GM19467 (cell line): Measurements from ENCODE around the gene CCDC91.

Experiments
- ATAC-seq: cut with Tn5 transposase; IDR thresholded peaks from one replicate; pipeline ENCODE4 v1.9.1; 2021; ENCODE audit warnings: mild to moderate bottlenecking, moderate library complexity; ENCODE audit not compliant: unreplicated experiment

CCDC91 gene

DNA sequence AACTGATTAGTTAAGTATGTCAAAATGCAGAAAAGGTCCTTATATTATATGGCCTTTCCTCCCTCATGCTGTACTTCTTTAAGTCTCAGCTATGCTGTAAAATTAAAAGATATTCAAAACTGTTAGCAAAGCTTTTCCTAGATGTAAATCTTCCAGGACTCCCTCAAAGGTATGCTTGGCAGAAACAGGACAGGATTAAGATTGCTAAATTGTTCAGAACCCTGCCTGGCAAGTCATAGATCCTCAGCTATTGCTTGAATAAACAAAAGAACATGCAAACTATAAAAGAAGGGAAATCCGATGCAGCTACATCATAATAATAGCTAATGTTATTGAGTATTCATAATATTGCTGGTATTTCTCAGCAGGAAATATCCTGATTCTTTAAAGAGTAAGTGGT, 322.6 kb downstream of the CCDC91 start:
- ATAC-seq, result no peak

DNA sequence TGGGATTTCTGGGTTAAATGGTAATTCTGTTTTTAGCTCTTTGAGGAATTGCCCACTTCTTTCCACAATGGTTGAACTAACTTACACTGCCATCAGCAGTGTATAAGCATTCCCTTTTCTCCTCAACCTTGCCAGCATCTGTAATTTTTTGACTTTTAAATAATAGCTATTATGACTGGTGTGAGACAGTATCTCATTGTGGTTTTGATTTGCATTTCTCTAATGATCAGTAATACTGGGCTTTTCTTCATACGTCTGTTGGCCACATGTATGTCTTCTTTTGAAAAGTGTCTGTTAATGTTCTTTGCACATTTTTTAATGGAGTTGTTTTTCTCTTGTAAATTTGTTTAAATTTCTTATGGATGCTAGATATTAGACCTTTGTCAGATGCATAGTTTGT, 323.7 kb downstream of the CCDC91 start:
- no peak for ATAC-seq

DNA sequence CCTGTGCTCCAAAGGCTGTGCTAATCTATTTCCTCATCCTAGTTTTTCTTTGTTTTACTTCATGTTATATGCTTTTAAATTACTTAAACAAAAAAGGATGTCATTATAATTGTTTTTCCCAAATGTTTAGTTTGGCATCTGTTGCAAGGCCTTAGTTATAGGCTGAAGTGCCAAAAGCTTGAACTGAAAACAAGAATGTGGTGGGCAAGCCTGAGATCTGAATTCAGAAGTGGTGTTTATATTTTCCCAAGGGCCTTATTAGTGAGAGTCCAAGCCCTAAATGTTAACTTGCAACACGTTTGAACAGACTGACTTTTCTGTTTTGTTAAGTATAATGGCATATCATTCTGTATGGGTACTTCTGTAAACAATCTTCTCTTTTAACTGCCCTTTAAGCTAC, 326.8 kb downstream of the CCDC91 start:
- no peak for ATAC-seq

DNA sequence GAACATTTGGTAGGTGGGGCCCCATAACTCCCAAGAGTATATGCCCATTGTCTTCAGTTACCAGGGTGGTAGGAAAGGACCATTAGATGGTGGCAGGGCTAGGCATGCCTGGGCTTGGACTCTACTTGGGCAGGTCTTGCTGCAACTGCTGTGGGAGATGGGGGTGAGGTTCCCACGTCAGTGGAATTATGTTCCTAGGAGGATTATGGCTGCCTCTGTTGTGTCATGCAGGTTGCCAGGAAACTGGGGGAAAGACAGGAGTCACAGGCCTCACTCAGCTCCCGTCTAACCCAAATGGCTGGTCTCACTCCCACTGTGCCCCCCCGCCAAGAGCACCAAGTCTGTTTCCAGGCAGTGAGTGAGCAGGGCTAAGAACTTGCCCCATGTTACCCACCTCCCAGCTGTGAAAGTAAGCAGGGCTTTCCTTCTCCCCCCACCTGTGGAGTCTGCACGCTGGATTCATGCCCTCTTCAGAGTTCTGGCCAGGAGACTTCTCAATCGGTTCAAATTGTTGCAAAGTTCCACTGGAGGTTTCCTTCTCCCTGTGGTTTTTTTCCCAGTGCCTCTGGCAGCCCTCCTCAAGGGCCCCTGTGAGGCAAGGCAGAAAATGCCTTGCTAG, 337.5 kb downstream of the CCDC91 start:
- ATAC-seq, result no peak

DNA sequence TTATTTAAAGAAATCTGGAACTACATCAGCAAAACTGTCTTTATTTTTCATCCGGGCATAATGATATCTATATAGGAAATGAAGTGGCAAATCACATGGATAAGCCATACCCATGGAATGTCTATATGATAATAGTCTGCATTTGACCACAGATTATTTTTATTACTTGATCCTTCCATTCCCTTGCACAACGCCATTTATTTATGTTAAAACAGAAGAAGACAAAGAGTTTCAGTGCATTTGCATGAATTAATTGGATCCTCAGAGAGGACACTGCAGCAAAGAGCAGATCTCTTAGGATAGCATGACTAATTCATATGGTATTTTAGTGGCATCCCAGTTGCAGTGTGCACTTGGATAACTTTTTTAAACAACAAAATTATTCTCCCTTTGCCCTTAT, 345.0 kb downstream of the CCDC91 start:
- no peak for ATAC-seq

DNA sequence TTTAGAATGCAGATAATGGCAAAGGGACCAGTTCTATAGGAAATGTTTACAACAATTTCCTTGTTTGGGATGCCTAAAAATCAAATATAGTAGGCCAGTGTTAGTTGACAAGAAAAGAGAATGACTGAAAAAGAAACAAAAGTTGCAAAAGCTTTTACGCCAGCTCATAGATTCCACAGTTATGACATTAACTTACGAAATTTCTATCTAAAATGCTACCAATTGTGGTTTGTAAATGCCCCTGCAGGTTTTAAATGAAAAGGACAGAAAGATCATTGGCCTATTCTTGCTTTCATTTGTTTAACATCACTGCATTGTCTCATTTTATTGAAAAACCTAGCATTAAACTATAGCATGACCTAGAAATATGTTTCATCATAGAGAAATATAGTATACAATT, 345.8 kb downstream of the CCDC91 start:
- ATAC-seq, result no peak

DNA sequence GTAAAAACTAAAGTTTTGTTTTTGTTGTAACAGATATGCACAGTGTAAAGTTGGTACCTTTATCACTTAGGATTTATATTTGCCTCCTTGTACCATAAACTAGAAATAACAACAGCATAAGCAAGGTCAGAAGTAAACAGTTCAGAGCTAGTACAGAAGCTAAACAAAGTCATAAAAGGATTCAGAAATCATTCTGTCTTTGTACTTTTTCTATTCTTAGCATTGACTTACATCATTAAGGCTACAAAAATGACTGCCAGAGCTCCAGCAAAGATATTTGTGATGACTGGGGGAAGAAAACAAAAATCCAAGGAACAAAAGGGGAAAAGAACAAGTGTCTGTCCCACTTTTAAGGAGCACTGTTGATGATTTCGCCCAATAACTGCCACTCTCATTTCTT, 347.2 kb downstream of the CCDC91 start:
- ATAC-seq, result no peak

DNA sequence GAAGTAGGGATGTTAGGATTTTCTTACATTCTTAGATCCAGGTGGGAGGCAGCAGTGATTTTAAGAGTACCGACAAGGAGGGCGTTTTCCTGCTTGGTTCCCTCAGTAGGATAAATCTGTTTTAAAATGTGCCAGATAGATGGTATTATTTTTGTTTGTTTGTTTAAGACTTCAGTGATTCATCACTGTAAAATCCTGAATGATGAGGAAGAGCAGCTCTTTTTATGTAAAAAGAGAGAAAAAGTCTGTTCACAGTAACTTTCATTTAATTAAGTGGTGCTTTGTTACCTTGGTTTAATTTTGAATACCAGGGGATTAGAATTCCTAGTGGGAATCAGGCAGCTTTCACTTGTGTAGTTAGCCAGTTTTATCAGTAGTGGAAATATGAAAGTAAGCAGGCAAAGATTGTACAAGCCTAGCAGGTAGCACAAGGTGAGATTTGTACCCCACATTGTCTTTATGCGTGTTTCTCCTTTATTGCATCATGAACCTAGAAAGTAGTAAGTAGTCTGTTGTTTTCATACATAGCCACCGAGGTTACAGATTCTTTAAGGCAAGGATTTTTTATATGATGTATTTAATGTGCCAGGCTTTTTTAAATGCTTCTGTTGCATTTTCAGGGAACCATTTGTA, 349.6 kb downstream of the CCDC91 start:
- no peak for ATAC-seq

DNA sequence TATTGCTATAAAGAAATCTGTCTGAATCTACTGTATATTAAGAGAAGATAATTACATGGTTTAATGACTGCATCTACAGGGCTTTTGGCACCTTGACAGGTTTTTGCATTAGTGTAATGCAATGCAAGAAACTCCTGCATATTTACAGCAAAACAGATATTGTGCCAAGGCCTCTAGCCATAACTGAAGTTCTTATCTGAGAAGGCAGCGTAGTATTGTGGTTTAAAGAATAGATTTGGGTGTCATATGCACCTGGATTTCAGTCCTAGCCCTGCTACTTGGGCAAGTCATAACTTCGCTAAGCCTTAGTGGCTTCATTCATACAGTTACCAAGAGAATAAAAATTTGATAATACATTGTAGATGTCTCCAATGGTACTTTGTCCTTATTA, 350.1 kb downstream of the CCDC91 start:
- no peak for ATAC-seq

DNA sequence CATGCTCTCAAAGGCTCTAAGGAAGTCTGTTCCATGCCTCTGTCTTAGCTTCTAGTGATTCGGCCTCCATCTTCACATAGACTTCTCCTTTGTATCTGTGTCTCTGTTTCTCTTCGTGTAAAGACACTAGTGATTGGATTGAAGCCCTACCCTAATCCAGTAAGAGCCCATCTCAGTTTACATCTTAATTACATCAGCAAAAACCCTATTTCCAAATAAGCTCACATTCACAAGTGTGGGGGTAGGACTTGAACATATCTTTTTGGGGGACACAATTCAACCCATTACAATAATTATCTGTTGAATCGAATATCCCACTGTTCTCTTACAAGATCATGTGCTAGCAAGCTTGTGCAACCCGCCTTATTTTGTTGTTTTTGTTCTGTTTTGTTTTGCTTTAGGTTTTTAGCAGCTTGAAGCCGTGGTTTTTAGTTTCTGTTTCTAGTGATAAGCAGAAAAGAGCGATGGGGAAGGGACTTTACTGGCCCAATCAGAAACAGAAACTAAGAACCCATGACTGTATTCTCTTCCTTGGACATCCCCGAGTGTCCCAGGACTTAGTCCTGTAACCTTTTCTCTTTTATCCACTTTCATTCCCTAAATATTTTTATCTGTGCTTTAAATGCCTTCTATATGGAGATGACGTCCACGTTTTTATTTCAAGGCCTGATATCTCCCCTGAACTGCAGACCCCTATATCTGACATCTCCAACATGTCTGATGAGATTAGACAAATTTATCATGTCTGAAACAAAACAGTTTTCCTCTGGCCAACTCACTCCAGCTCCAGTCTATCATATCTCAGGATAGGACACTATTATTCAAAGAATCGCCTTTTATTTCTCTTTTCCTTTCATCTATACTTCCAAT, 353.0 kb downstream of the CCDC91 start:
- ATAC-seq, result peak; percentile 72

DNA sequence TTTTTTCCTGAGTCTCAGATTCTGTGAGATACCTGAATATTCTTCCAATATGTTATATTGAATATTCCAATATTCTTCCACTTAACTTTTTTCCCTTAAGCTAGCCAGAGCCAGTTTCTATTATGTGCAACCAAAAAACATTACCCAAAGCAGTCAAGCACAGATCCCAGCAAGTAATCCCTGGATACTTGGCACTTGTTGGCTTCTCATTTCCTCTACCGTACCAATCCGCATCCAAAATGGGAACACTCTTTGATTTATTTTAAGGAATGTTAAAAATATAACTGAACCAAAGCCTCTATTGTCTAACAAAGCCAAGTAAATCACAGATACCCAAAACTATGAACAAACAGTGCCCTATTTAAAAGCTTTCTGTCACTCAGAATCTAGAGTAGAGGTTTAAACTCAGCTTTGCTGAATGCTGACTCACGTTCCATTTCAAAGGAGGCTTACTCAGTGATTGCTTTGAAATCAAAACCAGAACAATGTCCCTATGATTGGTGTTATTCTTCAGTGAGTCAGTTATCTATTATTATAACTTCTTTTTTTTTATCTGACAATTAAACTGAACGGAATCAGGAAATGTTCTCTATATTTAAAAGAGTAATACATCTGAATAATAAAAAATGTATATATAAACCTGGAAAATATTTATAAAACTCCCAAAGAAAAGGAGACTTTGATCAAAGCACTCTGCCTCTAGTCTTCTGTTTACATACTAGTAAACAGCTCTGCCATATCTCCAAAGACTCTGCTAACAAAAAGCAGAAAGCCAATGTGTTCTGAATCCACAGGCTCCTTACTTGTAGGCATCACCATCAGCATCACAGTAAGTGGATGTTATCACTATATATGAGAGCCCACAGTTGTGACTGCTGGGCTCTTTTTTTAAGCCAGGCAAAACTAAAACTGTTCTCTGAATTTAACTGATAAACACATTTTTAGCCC, 360.8 kb downstream of the CCDC91 start:
- no peak for ATAC-seq

DNA sequence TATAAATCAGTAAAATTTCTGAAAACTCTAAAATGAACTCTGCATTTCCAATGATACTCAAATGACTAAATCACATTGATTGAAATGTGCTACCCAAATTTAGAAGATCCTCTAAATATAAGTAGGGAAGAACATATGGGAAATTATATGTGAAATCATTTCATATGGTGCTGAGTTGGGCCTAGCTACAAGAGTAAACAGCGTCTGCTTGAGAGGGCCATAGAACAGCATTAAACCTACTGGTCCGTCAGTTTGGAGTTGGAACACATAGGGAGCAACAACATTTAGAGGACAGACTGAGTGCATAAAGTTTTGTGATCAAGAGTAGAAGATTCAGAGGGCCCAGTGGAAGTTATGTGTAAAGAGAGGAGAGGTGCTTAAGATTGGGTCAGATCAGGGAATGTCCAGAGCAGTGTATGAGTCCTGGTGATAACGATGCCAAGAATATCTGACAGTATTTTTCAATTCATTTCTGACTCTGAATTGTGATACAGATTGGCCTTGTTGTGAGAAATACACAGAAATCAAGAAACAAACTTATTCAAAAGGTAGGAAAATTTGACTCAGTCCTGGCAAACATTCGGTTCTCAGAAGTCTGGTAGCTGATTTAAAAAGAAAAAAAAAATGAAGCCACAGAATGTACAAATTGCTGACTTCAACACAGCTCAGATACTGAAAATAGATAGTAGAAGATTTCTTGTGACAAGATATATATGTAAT, 362.2 kb downstream of the CCDC91 start:
- ATAC-seq, result no peak

DNA sequence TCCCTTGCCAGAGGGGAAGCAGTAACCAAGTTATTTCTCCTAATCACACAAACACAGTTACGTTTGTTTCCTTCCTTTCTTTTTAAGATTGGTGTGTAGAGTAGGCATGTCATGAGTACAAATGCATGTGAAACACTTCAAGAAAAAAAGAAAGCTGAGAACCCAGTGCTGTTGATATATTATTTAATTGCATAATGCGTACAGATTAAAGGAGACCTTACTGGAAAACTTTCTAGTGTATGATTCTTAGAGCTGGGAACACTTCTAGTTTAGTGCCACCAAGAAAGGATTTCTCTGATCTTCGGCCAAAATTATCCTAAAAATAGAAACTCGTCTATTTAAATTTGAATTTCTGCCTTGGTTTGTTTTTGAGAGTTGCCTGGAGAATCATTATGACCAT, 365.5 kb downstream of the CCDC91 start:
- no peak for ATAC-seq

DNA sequence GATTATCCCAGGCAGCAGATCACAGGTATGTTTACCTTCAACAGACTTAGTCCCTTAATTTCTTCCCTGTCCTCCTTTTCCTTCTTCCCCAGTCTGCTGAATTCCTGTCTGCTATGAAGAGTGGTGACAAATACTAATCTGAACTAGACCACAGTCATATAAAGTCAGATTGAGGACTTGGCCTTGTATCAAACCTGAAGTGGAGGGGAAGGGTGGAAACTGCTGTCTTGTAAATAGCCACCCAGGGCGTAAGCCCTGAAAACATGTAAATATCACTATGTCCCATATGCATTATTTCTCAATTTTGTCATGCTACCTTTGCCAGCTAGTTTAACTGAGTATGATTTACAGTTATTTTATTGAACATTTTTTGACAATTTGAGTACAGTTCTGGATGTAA, 368.0 kb downstream of the CCDC91 start:
- no peak for ATAC-seq

DNA sequence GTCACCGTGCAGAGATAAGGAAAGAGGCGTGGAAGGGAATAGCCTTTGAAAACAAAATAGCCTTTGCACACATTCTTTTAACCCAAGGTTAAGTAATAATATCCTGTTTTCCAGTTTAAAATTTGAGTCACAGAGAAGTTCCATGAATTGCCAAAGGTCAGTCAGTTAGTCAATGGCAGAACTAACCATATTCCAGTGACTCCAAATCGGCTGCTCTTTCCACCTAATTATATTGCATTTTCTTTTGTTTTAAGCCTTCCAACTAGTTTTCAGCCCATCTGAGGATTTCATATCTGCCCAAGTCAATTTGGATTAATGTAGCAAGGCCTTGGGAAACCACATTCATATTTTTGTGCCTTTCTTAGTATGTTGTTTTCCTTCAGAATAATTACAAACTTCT, 373.0 kb downstream of the CCDC91 start:
- no peak for ATAC-seq

DNA sequence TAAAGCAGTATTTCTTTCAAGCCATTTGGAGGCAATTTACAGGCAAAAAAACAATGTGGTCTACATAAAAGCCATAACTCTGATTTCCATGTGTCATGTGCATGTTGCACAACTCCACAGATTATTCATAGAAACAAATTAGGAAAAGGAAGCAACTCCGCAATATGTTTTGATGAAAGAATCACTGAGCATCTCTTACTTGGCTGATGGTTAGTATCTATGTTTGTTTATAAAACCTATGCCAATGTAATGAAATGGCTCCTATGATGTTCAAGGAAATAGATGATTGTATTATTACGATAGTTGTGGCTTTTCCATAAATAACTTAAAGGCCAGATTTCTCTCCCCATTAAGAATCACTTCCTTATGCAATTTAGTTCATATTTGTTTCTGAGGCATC, 373.7 kb downstream of the CCDC91 start:
- no peak for ATAC-seq

DNA sequence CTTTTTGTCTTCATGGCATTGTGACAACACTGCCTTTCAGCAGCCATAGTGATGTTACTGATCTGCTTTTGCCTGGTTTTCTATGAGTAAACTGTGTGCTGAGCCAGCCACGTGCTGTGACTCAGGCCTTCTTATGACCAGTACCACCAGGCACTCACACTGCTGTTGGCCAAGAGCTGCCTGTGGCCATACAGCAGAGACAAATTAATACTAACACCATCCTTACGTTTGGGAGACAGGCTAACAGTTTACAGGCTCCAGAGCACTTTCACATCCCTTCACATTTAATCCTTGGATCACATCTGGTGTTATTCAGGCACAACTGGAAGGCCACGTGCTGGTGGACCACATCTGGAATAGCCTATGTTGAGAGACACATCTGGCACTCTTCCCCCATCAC, 377.9 kb downstream of the CCDC91 start:
- ATAC-seq, result no peak

DNA sequence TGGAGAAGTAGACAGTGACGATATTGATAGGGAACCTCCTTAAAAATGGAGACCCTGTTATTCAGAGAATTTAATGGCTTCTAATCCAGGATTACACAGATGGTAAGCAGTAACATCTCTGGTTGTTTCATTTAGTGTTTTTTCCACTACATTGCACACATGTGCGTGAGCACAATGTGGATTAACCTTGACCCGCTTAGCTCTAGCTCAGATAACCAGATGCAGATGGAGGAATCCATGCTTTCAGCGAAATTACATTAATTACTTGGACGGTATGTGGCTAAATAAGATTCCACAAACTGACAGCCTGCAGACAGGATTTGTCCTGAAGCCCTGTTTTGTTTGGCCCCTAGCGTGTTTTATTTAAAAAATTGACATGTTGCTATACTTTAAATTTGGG, 378.4 kb downstream of the CCDC91 start:
- ATAC-seq, result no peak

DNA sequence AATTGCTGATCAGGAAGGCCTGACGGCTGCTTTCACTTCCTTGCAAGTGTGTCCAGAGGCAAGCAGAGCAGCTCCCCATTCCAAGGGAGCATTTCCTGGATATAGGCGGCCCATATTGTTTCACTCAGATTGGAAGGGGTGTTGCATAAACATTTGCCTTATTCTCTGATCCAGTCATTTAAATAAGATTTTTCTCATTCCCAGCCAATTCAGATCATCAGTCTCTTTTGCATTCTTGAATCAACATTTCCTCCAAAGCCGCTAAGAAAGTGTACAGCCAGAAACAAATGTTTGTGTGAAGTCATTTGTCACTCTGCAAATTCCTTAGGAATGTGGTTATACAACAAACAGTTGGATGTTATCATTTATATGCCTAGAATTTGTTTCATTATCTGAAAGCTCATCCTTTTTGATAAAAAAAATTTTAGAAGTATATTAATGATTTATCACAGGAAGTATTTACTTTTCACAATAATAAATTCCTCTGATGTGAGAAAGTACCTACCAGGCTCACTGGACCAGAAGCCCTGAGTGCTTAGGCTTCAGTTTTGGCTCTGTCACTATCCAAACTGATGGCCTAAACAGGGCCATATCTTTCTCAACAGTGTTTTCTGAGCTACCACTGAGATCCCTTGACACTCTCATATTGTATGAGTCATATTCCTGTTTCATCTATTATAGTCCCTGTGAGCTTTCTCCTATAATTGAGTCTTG, 379.6 kb downstream of the CCDC91 start:
- no peak for ATAC-seq

DNA sequence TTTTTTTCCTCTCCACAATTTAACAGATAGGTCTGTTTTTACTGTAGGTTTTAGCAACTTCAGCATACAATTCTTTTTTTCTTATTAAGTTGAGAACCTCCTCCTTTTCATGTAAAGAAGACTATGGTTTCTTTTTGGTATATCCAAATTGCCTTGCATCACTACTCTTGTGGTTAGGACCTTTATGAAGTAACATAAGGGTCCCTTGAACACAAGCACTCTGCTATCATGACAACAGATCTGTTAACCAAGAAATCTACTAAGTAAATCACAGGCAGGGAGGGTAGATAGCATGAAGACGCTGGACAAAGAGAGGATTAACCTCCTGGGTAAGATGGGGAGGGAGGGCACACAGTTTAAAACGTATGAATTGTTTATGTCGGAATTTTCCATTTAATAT, 380.6 kb downstream of the CCDC91 start:
- no peak for ATAC-seq
